ENCODE measurements around the gene PLD1. TPM values are rescaled to one million over a fixed set of nuclear protein-coding genes. Genes with fewer than 3 reads are reported as not detected.
"Not testable (repeated sequence)": the region's sequence is repeated elsewhere in the genome, so short reads cannot be mapped to it uniquely, and the experiment has no call there.

Gene PLD1
- total RNA-seq, 2 experiments from 2014 or later = 0.22 to 1.0 TPM

DNA sequence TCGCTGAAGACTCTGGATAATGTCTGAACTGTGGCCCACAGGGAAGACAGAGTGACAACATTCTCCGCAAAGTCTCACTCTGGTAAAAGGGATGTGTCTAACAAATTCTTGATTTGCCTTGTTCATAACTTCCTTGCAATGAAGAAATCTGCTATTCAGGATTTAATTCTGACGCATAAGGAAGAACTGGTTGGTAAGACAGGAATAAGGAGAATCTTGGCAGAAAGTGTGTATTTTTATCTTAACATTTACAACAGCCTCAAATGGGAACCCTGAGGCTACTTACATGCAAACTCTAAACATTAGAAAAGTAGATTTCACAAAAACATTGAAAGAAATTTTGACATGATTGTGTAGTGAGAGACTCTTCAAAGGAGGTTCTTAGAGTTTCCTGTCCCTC is 10.8 kb upstream of the PLD1 start:
- Mint-ChIP-seq H3K4me3 (no peak overlapping the region), H3K9me3 (no peaks in the 10 kb centered on the region), H3K27me3 (peaks cover 10% of the 10 kb centered on the region), H3K36me3 (ENCODE audit: low read depth) (no peaks in the 10 kb centered on the region), H3K27ac (no peak overlapping the region), H3K4me1 (ENCODE audit: low read depth) (no peaks in the 10 kb centered on the region)
- no peak overlapping the region for H3K4me3 ChIP-seq (ENCODE audit: low read length)
- no peaks in the 10 kb centered on the region for H3K4me1 ChIP-seq (ENCODE audit: insufficient read depth, low read length)
- CTCF ChIA-PET = no interaction called here
- ATAC-seq (ENCODE audit: poor library complexity) (no peak), DNase-seq (no peak)
- H3K27ac ChIP-seq (ENCODE audit: low read depth in 1 of 2, low read length in 2 of 2) = no peak overlapping the region
- H3K36me3 ChIP-seq (ENCODE audit: insufficient read depth, low read length) = no peaks in the 10 kb centered on the region
- H3K9me3 ChIP-seq (ENCODE audit: control insufficient read depth in 1 of 2, insufficient read depth in 1 of 2, low read length in 2 of 2) = no peaks in the 10 kb centered on the region
- intact Hi-C loops (cut with DNase I, micrococcal nuclease) = loop anchor here in 1 of 2 experiments (10.0 kb wide), 1 partner anchor 524 kb away; no protein-coding TSS in a partner anchor
- TF ChIP-seq, protein P1, sequence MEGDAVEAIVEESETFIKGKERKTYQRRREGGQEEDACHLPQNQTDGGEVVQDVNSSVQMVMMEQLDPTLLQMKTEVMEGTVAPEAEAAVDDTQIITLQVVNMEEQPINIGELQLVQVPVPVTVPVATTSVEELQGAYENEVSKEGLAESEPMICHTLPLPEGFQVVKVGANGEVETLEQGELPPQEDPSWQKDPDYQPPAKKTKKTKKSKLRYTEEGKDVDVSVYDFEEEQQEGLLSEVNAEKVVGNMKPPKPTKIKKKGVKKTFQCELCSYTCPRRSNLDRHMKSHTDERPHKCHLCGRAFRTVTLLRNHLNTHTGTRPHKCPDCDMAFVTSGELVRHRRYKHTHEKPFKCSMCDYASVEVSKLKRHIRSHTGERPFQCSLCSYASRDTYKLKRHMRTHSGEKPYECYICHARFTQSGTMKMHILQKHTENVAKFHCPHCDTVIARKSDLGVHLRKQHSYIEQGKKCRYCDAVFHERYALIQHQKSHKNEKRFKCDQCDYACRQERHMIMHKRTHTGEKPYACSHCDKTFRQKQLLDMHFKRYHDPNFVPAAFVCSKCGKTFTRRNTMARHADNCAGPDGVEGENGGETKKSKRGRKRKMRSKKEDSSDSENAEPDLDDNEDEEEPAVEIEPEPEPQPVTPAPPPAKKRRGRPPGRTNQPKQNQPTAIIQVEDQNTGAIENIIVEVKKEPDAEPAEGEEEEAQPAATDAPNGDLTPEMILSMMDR (IDR thresholded peaks at IDR 0.05) = no peak
- H3K27me3 ChIP-seq (ENCODE audit: control insufficient read depth in 1 of 2, insufficient read depth in 2 of 2, low read length in 2 of 2) = peaks cover 0 to 3% of the 10 kb centered on the region in 2 experiments
- POLR2A ChIA-PET = no interaction called here

DNA sequence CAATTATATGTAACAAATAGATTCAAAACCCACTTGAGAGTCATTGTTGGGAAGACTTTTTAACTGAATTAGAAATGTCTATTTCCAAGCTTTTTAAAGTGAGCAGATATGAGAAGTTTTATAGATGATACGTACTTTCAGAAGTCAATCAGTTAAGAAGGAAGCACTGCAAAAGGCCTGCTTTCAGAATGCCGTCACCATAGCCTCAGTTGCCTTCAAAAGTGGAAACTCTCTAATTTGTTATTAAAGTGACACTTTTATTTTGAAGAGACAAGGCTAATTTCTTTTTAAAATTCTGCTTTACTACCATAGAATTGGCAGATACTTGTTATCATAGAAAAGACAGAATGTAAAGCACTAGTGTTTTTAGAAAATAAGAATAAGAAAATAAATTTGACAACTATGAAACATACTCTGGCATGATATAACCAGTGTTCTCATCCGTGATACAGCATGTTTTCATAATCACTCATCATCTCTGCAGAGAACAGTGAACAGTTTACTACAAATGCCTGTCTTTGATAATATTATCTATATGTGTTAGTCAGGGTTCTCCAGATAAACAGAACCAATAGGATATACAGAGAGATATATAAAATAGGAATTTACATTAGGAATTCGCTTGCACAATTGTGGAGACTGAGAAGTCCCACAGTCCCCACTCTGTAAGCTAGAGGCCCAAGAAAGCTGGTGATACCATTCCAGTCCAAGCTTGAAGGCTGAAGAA is 7.0 kb upstream of the PLD1 start:
- ChIA-PET CTCF (no interaction called here), POLR2A (no interaction called here)
- Histone ChIP-seq H3K27me3 (ENCODE audit: control insufficient read depth in 1 of 2, insufficient read depth in 2 of 2, low read length in 2 of 2) (peaks cover 0 to 3% of the 10 kb centered on the region in 2 experiments), H3K9me3 (ENCODE audit: control insufficient read depth in 1 of 2, insufficient read depth in 1 of 2, low read length in 2 of 2) (no peaks in the 10 kb centered on the region), H3K4me1 (ENCODE audit: insufficient read depth, low read length) (no peaks in the 10 kb centered on the region), H3K36me3 (ENCODE audit: insufficient read depth, low read length) (no peaks in the 10 kb centered on the region), H3K4me3 (ENCODE audit: low read length) (no peak overlapping the region), H3K27ac (ENCODE audit: low read depth in 1 of 2, low read length in 2 of 2) (no peak overlapping the region)
- intact Hi-C loops (cut with DNase I, micrococcal nuclease) = no loop called here
- ATAC-seq (ENCODE audit: poor library complexity) (no peak), DNase-seq (no peak)
- Mint-ChIP-seq H3K4me1 (ENCODE audit: low read depth) (no peaks in the 10 kb centered on the region), H3K4me3 (no peak overlapping the region), H3K27me3 (peaks cover 31% of the 10 kb centered on the region), H3K36me3 (ENCODE audit: low read depth) (no peaks in the 10 kb centered on the region), H3K9me3 (no peaks in the 10 kb centered on the region), H3K27ac (no peak overlapping the region)
- TF ChIP-seq, protein P1 (IDR thresholded peaks at IDR 0.05) = no peak

DNA sequence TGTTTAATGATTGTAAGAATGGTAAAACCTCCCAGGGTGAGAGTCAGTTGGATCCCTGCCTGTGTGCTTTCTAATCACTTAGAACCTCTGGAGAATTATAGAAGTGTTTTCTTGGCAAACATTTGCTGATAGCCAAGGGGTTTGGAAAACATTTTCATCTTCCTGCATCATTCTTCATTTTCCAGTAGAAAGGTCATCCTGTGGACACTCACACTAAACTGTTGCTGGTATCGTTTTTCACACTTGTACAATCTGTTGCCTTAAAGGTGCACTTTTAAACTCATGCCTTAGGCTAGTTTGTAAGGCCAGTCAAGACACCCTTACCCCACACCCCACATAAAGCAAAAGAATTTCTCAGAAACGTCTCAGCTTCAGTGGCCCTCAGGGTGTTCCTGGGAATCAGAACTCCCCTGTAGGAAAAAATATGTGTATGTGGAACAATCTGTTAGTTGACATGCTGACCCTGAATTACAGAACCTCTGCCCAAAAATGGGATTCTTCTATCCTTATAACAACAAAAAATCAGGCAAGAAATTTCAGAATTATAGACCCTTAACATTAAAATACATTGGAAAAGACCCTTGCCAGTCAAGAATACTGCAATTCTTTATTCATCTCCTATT is 5.8 kb upstream of the PLD1 start:
- no peak overlapping the region for H3K27ac ChIP-seq (ENCODE audit: low read depth in 1 of 2, low read length in 2 of 2)
- DNase-seq (no peak), ATAC-seq (ENCODE audit: poor library complexity) (no peak)
- H3K27me3 Mint-ChIP-seq = peaks cover 42% of the 10 kb centered on the region
- no peak overlapping the region for H3K4me3 Mint-ChIP-seq
- H3K9me3 Mint-ChIP-seq = no peaks in the 10 kb centered on the region
- H3K36me3 ChIP-seq (ENCODE audit: insufficient read depth, low read length) = no peaks in the 10 kb centered on the region
- intact Hi-C loops (cut with DNase I, micrococcal nuclease) = no loop called here
- no peaks in the 10 kb centered on the region for H3K36me3 Mint-ChIP-seq (ENCODE audit: low read depth)
- no peaks in the 10 kb centered on the region for H3K4me1 ChIP-seq (ENCODE audit: insufficient read depth, low read length)
- H3K9me3 ChIP-seq (ENCODE audit: control insufficient read depth in 1 of 2, insufficient read depth in 1 of 2, low read length in 2 of 2) = no peaks in the 10 kb centered on the region
- ChIA-PET CTCF (no interaction called here), POLR2A (interaction anchor here (0.8 kb wide), 1 partner anchor 960 kb away, joined by 4 read pairs; no protein-coding TSS in a partner anchor)
- peaks cover 8 to 9% of the 10 kb centered on the region in 2 experiments for H3K27me3 ChIP-seq (ENCODE audit: control insufficient read depth in 1 of 2, insufficient read depth in 2 of 2, low read length in 2 of 2)
- no peak overlapping the region for H3K4me3 ChIP-seq (ENCODE audit: low read length)
- TF ChIP-seq, protein P1 (IDR thresholded peaks at IDR 0.05) = no peak
- H3K27ac Mint-ChIP-seq = no peak overlapping the region
- no peaks in the 10 kb centered on the region for H3K4me1 Mint-ChIP-seq (ENCODE audit: low read depth)

DNA sequence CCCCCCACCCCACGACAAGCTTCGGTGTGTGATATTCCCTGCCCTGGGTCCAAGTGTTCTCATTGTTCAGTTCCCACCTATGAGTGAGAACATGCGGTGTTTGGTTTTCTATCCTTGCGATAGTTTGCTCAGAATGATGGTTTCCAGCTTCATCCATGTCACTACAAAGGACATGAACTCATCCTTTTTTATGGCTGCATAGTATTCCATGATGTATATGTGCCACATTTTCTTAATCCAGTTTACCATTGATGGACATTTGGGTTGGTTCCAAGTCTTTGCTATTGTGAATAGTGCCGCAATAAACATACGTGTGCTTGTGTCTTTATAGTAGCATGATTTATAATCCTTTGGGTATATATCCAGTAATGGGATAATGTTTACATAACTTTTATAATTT is 4.4 kb upstream of the PLD1 start:
- H3K27ac ChIP-seq (ENCODE audit: low read depth in 1 of 2, low read length in 2 of 2); POLR2A ChIA-PET: not testable (repeated sequence)

More for the DNA sequence above, 4.4 kb upstream of the PLD1 start:
- H3K9me3 Mint-ChIP-seq; H3K4me3 Mint-ChIP-seq; H3K9me3 ChIP-seq (ENCODE audit: control insufficient read depth in 1 of 2, insufficient read depth in 1 of 2, low read length in 2 of 2); CTCF ChIA-PET; DNase-seq; H3K27ac Mint-ChIP-seq; intact Hi-C loops (cut with DNase I, micrococcal nuclease); ATAC-seq (ENCODE audit: poor library complexity); H3K4me1 Mint-ChIP-seq (ENCODE audit: low read depth); H3K36me3 ChIP-seq (ENCODE audit: insufficient read depth, low read length); H3K4me3 ChIP-seq (ENCODE audit: low read length); H3K36me3 Mint-ChIP-seq (ENCODE audit: low read depth): not testable (repeated sequence)
- peaks cover 53% of the 10 kb centered on the region for H3K27me3 Mint-ChIP-seq
- Histone ChIP-seq H3K4me1 (ENCODE audit: insufficient read depth, low read length) (peaks cover 13% of the 10 kb centered on the region), H3K27me3 (ENCODE audit: control insufficient read depth in 1 of 2, insufficient read depth in 2 of 2, low read length in 2 of 2) (peaks cover 16% of the 10 kb centered on the region in 2 experiments)

All from CD4-positive, alpha-beta T cell (primary cell).